ENCODE measurements around the gene MAP3K5. TPM values are rescaled to one million over a fixed set of nuclear protein-coding genes. Genes with fewer than 3 reads are reported as not detected.

Gene MAP3K5
- total and polyA plus RNA-seq, 4 donors: 7.5 to 28.3 (median 22.8) TPM

- H3K36me3 ChIP-seq (ENCODE audit: control insufficient read depth in 4 of 4, insufficient read depth in 4 of 4, low read length in 4 of 4): peaks cover 0 to 13% (median 0%) of the 10 kb centered on the region in 4 donors
- H3K27ac ChIP-seq (ENCODE audit: low read depth in 1 of 2, low read length in 1 of 2): peak overlapping the region in 1 of 2 donors; percentile 30
- WGBS, 2 donors: 79 to 87% methylated on average over 5 of the region's 5 CpGs
- H3K9ac ChIP-seq (ENCODE audit: insufficient read depth in 1 of 2, low read length in 2 of 2): no peak overlapping the region
- H3K27me3 ChIP-seq (ENCODE audit: control insufficient read depth in 3 of 3, insufficient read depth in 3 of 3, low read length in 2 of 3): no peaks in the 10 kb centered on the region
- H3K9me3 ChIP-seq (ENCODE audit: control insufficient read depth in 4 of 4, insufficient read depth in 3 of 4, low read length in 3 of 4): no peaks in the 10 kb centered on the region
- ATAC-seq (ENCODE audit: insufficient read depth, low FRiP score): no peak
- H3K4me3 ChIP-seq: no peak overlapping the region
- peaks cover 0 to 10% (median 0%) of the 10 kb centered on the region in 5 donors for H3K4me1 ChIP-seq (ENCODE audit: control insufficient read depth in 5 of 5, insufficient read depth in 5 of 5, low read length in 5 of 5)
- TF ChIP-seq, protein P1, sequence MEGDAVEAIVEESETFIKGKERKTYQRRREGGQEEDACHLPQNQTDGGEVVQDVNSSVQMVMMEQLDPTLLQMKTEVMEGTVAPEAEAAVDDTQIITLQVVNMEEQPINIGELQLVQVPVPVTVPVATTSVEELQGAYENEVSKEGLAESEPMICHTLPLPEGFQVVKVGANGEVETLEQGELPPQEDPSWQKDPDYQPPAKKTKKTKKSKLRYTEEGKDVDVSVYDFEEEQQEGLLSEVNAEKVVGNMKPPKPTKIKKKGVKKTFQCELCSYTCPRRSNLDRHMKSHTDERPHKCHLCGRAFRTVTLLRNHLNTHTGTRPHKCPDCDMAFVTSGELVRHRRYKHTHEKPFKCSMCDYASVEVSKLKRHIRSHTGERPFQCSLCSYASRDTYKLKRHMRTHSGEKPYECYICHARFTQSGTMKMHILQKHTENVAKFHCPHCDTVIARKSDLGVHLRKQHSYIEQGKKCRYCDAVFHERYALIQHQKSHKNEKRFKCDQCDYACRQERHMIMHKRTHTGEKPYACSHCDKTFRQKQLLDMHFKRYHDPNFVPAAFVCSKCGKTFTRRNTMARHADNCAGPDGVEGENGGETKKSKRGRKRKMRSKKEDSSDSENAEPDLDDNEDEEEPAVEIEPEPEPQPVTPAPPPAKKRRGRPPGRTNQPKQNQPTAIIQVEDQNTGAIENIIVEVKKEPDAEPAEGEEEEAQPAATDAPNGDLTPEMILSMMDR (IDR thresholded peaks at IDR 0.05; ENCODE audit: control extremely low read depth, extremely low read depth): no peak
- peak in 1 of 3 donors; percentile 20 for DNase-seq
Measured at GRCh38 chr6:136604928-136605510, 187.3 kb downstream of the MAP3K5 start.

GRCh38 chr6:136604328-136604825 lies 187.9 kb downstream of the MAP3K5 start:
- ATAC-seq (ENCODE audit: insufficient read depth, low FRiP score): no peak
- H3K9me3 ChIP-seq (ENCODE audit: control insufficient read depth in 4 of 4, insufficient read depth in 3 of 4, low read length in 3 of 4): no peaks in the 10 kb centered on the region
- peaks cover 0 to 13% (median 0%) of the 10 kb centered on the region in 4 donors for H3K36me3 ChIP-seq (ENCODE audit: control insufficient read depth in 4 of 4, insufficient read depth in 4 of 4, low read length in 4 of 4)
- H3K27me3 ChIP-seq (ENCODE audit: control insufficient read depth in 3 of 3, insufficient read depth in 3 of 3, low read length in 2 of 3): no peaks in the 10 kb centered on the region
- TF ChIP-seq, protein P1 (IDR thresholded peaks at IDR 0.05; ENCODE audit: control extremely low read depth, extremely low read depth): no peak
- WGBS, 2 donors: 89 to 100% methylated on average over 1 of the region's 1 CpG
- peaks cover 0 to 7% (median 0%) of the 10 kb centered on the region in 5 donors for H3K4me1 ChIP-seq (ENCODE audit: control insufficient read depth in 5 of 5, insufficient read depth in 5 of 5, low read length in 5 of 5)
- no peak overlapping the region for H3K27ac ChIP-seq (ENCODE audit: low read depth in 1 of 2, low read length in 1 of 2)
- peak in 2 of 3 donors; percentile 23 to 34 for DNase-seq
- no peak overlapping the region for H3K4me3 ChIP-seq
- H3K9ac ChIP-seq (ENCODE audit: insufficient read depth in 1 of 2, low read length in 2 of 2): no peak overlapping the region

DNA sequence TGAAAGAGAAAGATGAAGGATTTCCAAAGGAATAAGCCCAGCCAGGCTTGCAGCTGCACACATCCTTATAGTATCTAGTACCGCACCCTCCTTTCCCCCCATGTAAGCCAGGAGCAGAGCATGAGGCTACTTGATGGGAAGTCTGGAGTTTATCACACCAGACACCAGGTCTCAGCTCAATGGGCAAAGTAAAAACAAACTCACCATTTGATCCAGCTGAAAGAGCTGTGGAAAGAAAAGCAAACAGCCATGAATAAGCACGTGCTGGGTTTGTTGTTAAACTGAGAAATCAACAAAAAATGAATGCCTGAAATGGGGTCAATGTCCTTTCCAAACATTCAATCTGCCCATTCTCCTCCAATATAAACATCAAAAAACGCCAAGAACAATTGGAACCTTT lies 191.5 kb downstream of the MAP3K5 start:
- Histone ChIP-seq H3K4me3 (no peak overlapping the region), H3K9me3 (ENCODE audit: control insufficient read depth in 4 of 4, insufficient read depth in 3 of 4, low read length in 3 of 4) (no peaks in the 10 kb centered on the region), H3K27me3 (ENCODE audit: control insufficient read depth in 3 of 3, insufficient read depth in 3 of 3, low read length in 2 of 3) (no peaks in the 10 kb centered on the region), H3K9ac (ENCODE audit: insufficient read depth in 1 of 2, low read length in 2 of 2) (no peak overlapping the region), H3K27ac (ENCODE audit: low read depth in 1 of 2, low read length in 1 of 2) (no peak overlapping the region), H3K36me3 (ENCODE audit: control insufficient read depth in 4 of 4, insufficient read depth in 4 of 4, low read length in 4 of 4) (peaks cover 0 to 21% (median 0%) of the 10 kb centered on the region in 4 donors), H3K4me1 (ENCODE audit: control insufficient read depth in 5 of 5, insufficient read depth in 5 of 5, low read length in 5 of 5) (peaks cover 0 to 4% (median 0%) of the 10 kb centered on the region in 5 donors)
- 84 to 87% methylated on average over 3 of the region's 3 CpGs for WGBS, 2 donors
- ATAC-seq (ENCODE audit: insufficient read depth, low FRiP score) (no peak), DNase-seq (no peak)
- TF ChIP-seq, protein P1 (IDR thresholded peaks at IDR 0.05; ENCODE audit: control extremely low read depth, extremely low read depth): no peak

Data from lung (tissue), 12 donors.